ENCODE results near the gene ASPM.
A peak's percentile ranks its signal among the peaks of the same experiment; 100 is the strongest.

Gene ASPM

DNA sequence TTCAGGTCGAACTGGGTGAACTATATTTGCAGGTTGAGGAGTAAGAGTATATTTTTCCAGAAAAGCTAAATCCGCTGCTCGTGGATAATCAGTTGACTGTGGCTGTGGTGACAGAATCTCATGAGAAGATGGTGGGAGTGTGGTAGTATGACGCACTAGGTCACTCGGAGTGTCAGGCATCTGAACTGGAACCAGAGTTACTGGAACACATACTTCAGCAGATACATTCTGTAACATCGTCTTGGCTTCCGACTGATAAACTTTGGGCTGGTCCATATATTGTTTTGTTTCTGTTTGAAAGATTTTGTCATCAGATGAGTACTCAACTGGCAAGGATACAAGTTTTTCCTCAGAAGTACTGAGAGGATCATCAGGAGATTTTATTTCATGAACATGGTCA is 13.0 kb upstream of the ASPM start:
- no peaks in the 10 kb centered on the region for H3K79me2 ChIP-seq (ENCODE audit: low read length)
- H3F3A ChIP-seq (ENCODE audit: insufficient read depth, low read length) = no peaks in the 10 kb centered on the region
- H3K27ac ChIP-seq (ENCODE audit: low read length) = no peak overlapping the region
- H3K4me3 ChIP-seq (ENCODE audit: low read length) = no peak overlapping the region
- H3K9ac ChIP-seq (ENCODE audit: low read length) = no peak overlapping the region
- H3K4me2 ChIP-seq (ENCODE audit: low read depth, low read length) = no peak overlapping the region
- no peak overlapping the region for H2AFZ ChIP-seq (ENCODE audit: low read length)
- no peaks in the 10 kb centered on the region for H3K27me3 ChIP-seq (replicated peaks; ENCODE audit: insufficient read depth, low read length)
- H3K9me3 ChIP-seq (replicated peaks; ENCODE audit: insufficient read depth, low read length) = no peaks in the 10 kb centered on the region
- H3K9me2 ChIP-seq (replicated peaks; ENCODE audit: insufficient read depth, low read length) = no peaks in the 10 kb centered on the region
- H3K36me3 ChIP-seq (replicated peaks; ENCODE audit: insufficient read depth, low read length) = no peaks in the 10 kb centered on the region
- no peaks in the 10 kb centered on the region for H3K4me1 ChIP-seq (ENCODE audit: low read length)
- TF ChIP-seq EZH2phosphoT487 (IDR thresholded peaks at IDR 0.05; ENCODE audit: low read length) (no peak), EZH2 (optimal IDR thresholded peaks at IDR 0.05; ENCODE audit: low read depth, low read length) (no peak)
- TF ChIP-seq, protein P1, sequence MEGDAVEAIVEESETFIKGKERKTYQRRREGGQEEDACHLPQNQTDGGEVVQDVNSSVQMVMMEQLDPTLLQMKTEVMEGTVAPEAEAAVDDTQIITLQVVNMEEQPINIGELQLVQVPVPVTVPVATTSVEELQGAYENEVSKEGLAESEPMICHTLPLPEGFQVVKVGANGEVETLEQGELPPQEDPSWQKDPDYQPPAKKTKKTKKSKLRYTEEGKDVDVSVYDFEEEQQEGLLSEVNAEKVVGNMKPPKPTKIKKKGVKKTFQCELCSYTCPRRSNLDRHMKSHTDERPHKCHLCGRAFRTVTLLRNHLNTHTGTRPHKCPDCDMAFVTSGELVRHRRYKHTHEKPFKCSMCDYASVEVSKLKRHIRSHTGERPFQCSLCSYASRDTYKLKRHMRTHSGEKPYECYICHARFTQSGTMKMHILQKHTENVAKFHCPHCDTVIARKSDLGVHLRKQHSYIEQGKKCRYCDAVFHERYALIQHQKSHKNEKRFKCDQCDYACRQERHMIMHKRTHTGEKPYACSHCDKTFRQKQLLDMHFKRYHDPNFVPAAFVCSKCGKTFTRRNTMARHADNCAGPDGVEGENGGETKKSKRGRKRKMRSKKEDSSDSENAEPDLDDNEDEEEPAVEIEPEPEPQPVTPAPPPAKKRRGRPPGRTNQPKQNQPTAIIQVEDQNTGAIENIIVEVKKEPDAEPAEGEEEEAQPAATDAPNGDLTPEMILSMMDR (IDR thresholded peaks at IDR 0.05; ENCODE audit: low read length) = no peak
- H4K20me1 ChIP-seq (ENCODE audit: insufficient read depth, low read length) = no peaks in the 10 kb centered on the region
- no peak for DNase-seq

DNA sequence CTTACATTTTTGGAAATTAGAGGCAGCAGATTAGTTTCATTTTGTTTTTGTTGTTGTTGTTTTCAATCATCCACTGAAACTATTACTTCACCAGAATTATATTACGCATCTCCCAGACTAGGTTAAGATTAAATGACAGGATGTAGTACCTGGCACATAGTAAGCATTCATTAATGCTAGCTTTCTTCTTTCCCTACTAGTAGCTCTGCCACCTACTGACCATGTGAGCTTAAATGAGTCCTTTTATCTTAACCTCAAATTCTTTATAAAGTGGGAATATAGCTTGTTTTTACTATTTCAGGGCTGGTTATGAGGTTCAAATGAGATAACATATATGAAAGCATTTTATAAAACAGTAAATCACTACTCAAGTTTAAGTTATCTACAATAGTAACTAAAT is 10.2 kb upstream of the ASPM start:
- no peak overlapping the region for H3K9ac ChIP-seq (ENCODE audit: low read length)
- TF ChIP-seq EZH2phosphoT487 (IDR thresholded peaks at IDR 0.05; ENCODE audit: low read length) (no peak), EZH2 (optimal IDR thresholded peaks at IDR 0.05; ENCODE audit: low read depth, low read length) (no peak)
- TF ChIP-seq, protein P1 (IDR thresholded peaks at IDR 0.05; ENCODE audit: low read length) = 0 out of 2 replicates have a peak, but pooled peaks have one; percentile 8
- H3K4me3 ChIP-seq (ENCODE audit: low read length) = no peak overlapping the region

DNA sequence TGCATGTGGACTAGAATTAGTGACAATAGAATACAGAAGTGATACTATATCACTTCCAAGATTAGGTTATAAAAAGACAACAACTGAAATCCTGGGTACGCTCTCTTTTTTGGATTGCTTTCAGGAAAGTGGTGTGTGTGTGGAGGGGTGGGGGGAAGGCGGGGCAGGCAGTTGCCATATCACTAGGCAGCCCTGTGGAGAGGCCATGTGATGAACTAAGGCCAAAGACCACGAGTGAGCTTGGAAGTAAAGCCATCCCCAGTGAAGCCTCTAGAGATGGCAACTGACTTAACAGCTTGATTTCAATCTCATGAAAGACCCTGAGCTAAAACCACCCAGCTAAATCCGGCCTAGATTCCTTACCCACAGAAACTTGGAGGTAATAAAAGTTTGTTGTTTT is 6.2 kb upstream of the ASPM start:
- Histone ChIP-seq H3K9me3 (replicated peaks; ENCODE audit: insufficient read depth, low read length) (no peaks in the 10 kb centered on the region), H3K9ac (ENCODE audit: low read length) (no peak overlapping the region), H3K27ac (ENCODE audit: low read length) (no peak overlapping the region), H3F3A (ENCODE audit: insufficient read depth, low read length) (no peaks in the 10 kb centered on the region), H3K36me3 (replicated peaks; ENCODE audit: insufficient read depth, low read length) (no peaks in the 10 kb centered on the region), H3K9me2 (replicated peaks; ENCODE audit: insufficient read depth, low read length) (no peaks in the 10 kb centered on the region), H3K79me2 (ENCODE audit: low read length) (no peaks in the 10 kb centered on the region), H2AFZ (ENCODE audit: low read length) (no peak overlapping the region), H3K4me1 (ENCODE audit: low read length) (no peaks in the 10 kb centered on the region), H4K20me1 (ENCODE audit: insufficient read depth, low read length) (no peaks in the 10 kb centered on the region), H3K4me3 (ENCODE audit: low read length) (no peak overlapping the region), H3K27me3 (replicated peaks; ENCODE audit: insufficient read depth, low read length) (no peaks in the 10 kb centered on the region), H3K4me2 (ENCODE audit: low read depth, low read length) (no peak overlapping the region)
- TF ChIP-seq EZH2 (optimal IDR thresholded peaks at IDR 0.05; ENCODE audit: low read depth, low read length) = no peak
- no peak for TF ChIP-seq EZH2phosphoT487 (IDR thresholded peaks at IDR 0.05; ENCODE audit: low read length)
- TF ChIP-seq, protein P1 (IDR thresholded peaks at IDR 0.05; ENCODE audit: low read length) = no peak
- DNase-seq = no peak

More for the DNA sequence above, 10.2 kb upstream of the ASPM start:
- no peaks in the 10 kb centered on the region for H3K9me3 ChIP-seq (replicated peaks; ENCODE audit: insufficient read depth, low read length)
- no peak for DNase-seq
- no peaks in the 10 kb centered on the region for H3K9me2 ChIP-seq (replicated peaks; ENCODE audit: insufficient read depth, low read length)
- no peaks in the 10 kb centered on the region for H4K20me1 ChIP-seq (ENCODE audit: insufficient read depth, low read length)
- no peaks in the 10 kb centered on the region for H3K4me1 ChIP-seq (ENCODE audit: low read length)
- no peak overlapping the region for H2AFZ ChIP-seq (ENCODE audit: low read length)
- H3K79me2 ChIP-seq (ENCODE audit: low read length) = no peaks in the 10 kb centered on the region
- no peak overlapping the region for H3K4me2 ChIP-seq (ENCODE audit: low read depth, low read length)
- H3K27ac ChIP-seq (ENCODE audit: low read length) = no peak overlapping the region
- H3K27me3 ChIP-seq (replicated peaks; ENCODE audit: insufficient read depth, low read length) = no peaks in the 10 kb centered on the region
- H3K36me3 ChIP-seq (replicated peaks; ENCODE audit: insufficient read depth, low read length) = no peaks in the 10 kb centered on the region
- no peaks in the 10 kb centered on the region for H3F3A ChIP-seq (ENCODE audit: insufficient read depth, low read length)
